Measurements from ENCODE around the gene TNXB.

TNXB gene

GRCh38 chr6:32081168-32081990 is 27.8 kb downstream of the TNXB start:
- Histone ChIP-seq H3K4me3 (no peak overlapping the region), H3K27me3 (no peaks in the 10 kb centered on the region), H3K27ac (no peak overlapping the region), H3K9me3 (no peaks in the 10 kb centered on the region), H3K9ac (no peak overlapping the region), H3K4me2 (no peak overlapping the region), H3K4me1 (peaks cover under 1% of the 10 kb centered on the region; the same call in 1 of the 2 replicates), H3K36me3 (no peaks in the 10 kb centered on the region; the same call in 1 of the 2 replicates), H4K20me1 (no peaks in the 10 kb centered on the region)
- no peak for TF ChIP-seq Cebpa-rat (IDR thresholded peaks at IDR 0.05)

GRCh38 chr6:32079566-32080290 is 29.4 kb downstream of the TNXB start:
- Histone ChIP-seq H3K9me3 (no peaks in the 10 kb centered on the region), H3K27me3 (no peaks in the 10 kb centered on the region), H3K4me2 (no peak overlapping the region), H3K4me1 (no peaks in the 10 kb centered on the region), H3K4me3 (no peak overlapping the region), H3K27ac (no peak overlapping the region), H3K9ac (no peak overlapping the region), H3K36me3 (no peaks in the 10 kb centered on the region; the same call in 1 of the 2 replicates), H4K20me1 (no peaks in the 10 kb centered on the region)
- TF ChIP-seq Cebpa-rat (IDR thresholded peaks at IDR 0.05) = no peak

GRCh38 chr6:32076321-32076809 is 32.8 kb downstream of the TNXB start:
- no peaks in the 10 kb centered on the region; the same call in 1 of the 2 replicates for H3K36me3 ChIP-seq
- H3K4me1 ChIP-seq = no peaks in the 10 kb centered on the region
- H3K4me3 ChIP-seq = no peak overlapping the region
- no peak overlapping the region for H3K4me2 ChIP-seq
- H4K20me1 ChIP-seq = no peaks in the 10 kb centered on the region
- no peaks in the 10 kb centered on the region for H3K27me3 ChIP-seq
- no peak overlapping the region for H3K27ac ChIP-seq
- TF ChIP-seq Cebpa-rat (IDR thresholded peaks at IDR 0.05) = no peak
- H3K9me3 ChIP-seq = no peaks in the 10 kb centered on the region
- H3K9ac ChIP-seq = no peak overlapping the region; the same call in 1 of the 2 replicates

GRCh38 chr6:32075781-32076180 is 33.4 kb downstream of the TNXB start:
- H3K9me3 ChIP-seq = no peaks in the 10 kb centered on the region
- H3K4me3 ChIP-seq = no peak overlapping the region
- H3K27ac ChIP-seq = no peak overlapping the region
- no peak overlapping the region for H3K9ac ChIP-seq
- H3K36me3 ChIP-seq = no peaks in the 10 kb centered on the region; the same call in 1 of the 2 replicates
- no peaks in the 10 kb centered on the region for H3K4me1 ChIP-seq
- no peak overlapping the region for H3K4me2 ChIP-seq
- no peaks in the 10 kb centered on the region for H3K27me3 ChIP-seq
- H4K20me1 ChIP-seq = no peaks in the 10 kb centered on the region
- no peak for TF ChIP-seq Cebpa-rat (IDR thresholded peaks at IDR 0.05)

- no peaks in the 10 kb centered on the region for H3K27me3 ChIP-seq
- H4K20me1 ChIP-seq = no peaks in the 10 kb centered on the region
- H3K36me3 ChIP-seq = no peaks in the 10 kb centered on the region; the same call in 1 of the 2 replicates
- no peaks in the 10 kb centered on the region for H3K4me1 ChIP-seq
- H3K4me2 ChIP-seq = no peak overlapping the region
- no peak overlapping the region for H3K4me3 ChIP-seq
- TF ChIP-seq Cebpa-rat (IDR thresholded peaks at IDR 0.05) = no peak
- no peaks in the 10 kb centered on the region for H3K9me3 ChIP-seq
- no peak overlapping the region for H3K9ac ChIP-seq
- no peak overlapping the region for H3K27ac ChIP-seq
Measured at GRCh38 chr6:32074996-32075532, 34.1 kb downstream of the TNXB start.

GRCh38 chr6:32073613-32074012 is 35.5 kb downstream of the TNXB start:
- Histone ChIP-seq H3K36me3 (no peaks in the 10 kb centered on the region; the same call in 1 of the 2 replicates), H4K20me1 (no peaks in the 10 kb centered on the region), H3K9ac (no peak overlapping the region), H3K27ac (no peak overlapping the region), H3K9me3 (no peaks in the 10 kb centered on the region), H3K4me1 (no peaks in the 10 kb centered on the region), H3K27me3 (no peaks in the 10 kb centered on the region), H3K4me2 (no peak overlapping the region), H3K4me3 (no peak overlapping the region)
- TF ChIP-seq Cebpa-rat (IDR thresholded peaks at IDR 0.05) = no peak

- H3K4me1 ChIP-seq = no peaks in the 10 kb centered on the region
- H4K20me1 ChIP-seq = no peaks in the 10 kb centered on the region
- no peak overlapping the region for H3K27ac ChIP-seq
- no peaks in the 10 kb centered on the region; the same call in 1 of the 2 replicates for H3K36me3 ChIP-seq
- H3K9ac ChIP-seq = no peak overlapping the region
- H3K4me2 ChIP-seq = no peak overlapping the region
- H3K4me3 ChIP-seq = no peak overlapping the region
- no peaks in the 10 kb centered on the region for H3K27me3 ChIP-seq
- TF ChIP-seq Cebpa-rat (IDR thresholded peaks at IDR 0.05) = no peak
- H3K9me3 ChIP-seq = no peaks in the 10 kb centered on the region
Measured at GRCh38 chr6:32073101-32073500, 36.0 kb downstream of the TNXB start.

- no peak overlapping the region for H3K4me2 ChIP-seq
- no peaks in the 10 kb centered on the region for H3K9me3 ChIP-seq
- no peak overlapping the region for H3K27ac ChIP-seq
- no peak overlapping the region for H3K4me3 ChIP-seq
- no peak overlapping the region for H3K9ac ChIP-seq
- H3K36me3 ChIP-seq = no peaks in the 10 kb centered on the region; the same call in 1 of the 2 replicates
- H3K4me1 ChIP-seq = no peaks in the 10 kb centered on the region
- no peak for TF ChIP-seq Cebpa-rat (IDR thresholded peaks at IDR 0.05)
- H4K20me1 ChIP-seq = no peaks in the 10 kb centered on the region
- no peaks in the 10 kb centered on the region for H3K27me3 ChIP-seq
Measured at GRCh38 chr6:32070814-32071543, 38.2 kb downstream of the TNXB start.

GRCh38 chr6:32069878-32070515 is 39.1 kb downstream of the TNXB start:
- Histone ChIP-seq H3K4me2 (no peak overlapping the region), H3K27me3 (no peaks in the 10 kb centered on the region), H3K4me3 (no peak overlapping the region), H4K20me1 (no peaks in the 10 kb centered on the region), H3K9ac (no peak overlapping the region), H3K9me3 (no peaks in the 10 kb centered on the region), H3K36me3 (no peaks in the 10 kb centered on the region; the same call in 1 of the 2 replicates), H3K4me1 (no peaks in the 10 kb centered on the region), H3K27ac (no peak overlapping the region)
- TF ChIP-seq Cebpa-rat (IDR thresholded peaks at IDR 0.05) = no peak

Measured in BLaER1 (cell line).